Measurements from ENCODE around the gene TULP1. TPM values are rescaled to one million over a fixed set of nuclear protein-coding genes. Genes with fewer than 3 reads are reported as not detected.

Gene TULP1
- polyA plus RNA-seq, 2 donors: 0.08 TPM

- H3K36me3 ChIP-seq (ENCODE audit: control insufficient read depth in 2 of 2, insufficient read depth in 2 of 2, low read length in 1 of 2): peaks cover 9 to 47% of the 10 kb centered on the region in 2 donors
- 75 to 83% methylated on average over 9 of the region's 9 CpGs for WGBS, 2 donors
- H3K27me3 ChIP-seq (ENCODE audit: control insufficient read depth in 1 of 2, insufficient read depth in 2 of 2, low read length in 2 of 2): no peaks in the 10 kb centered on the region
Measured at GRCh38 chr6:35473075-35473849, 39.4 kb downstream of the TULP1 start.

GRCh38 chr6:35471836-35472345, 40.8 kb downstream of the TULP1 start:
- H3K36me3 ChIP-seq (ENCODE audit: control insufficient read depth in 2 of 2, insufficient read depth in 2 of 2, low read length in 1 of 2): peaks cover 9 to 40% of the 10 kb centered on the region in 2 donors
- WGBS, 2 donors: 46 to 60% methylated on average over 8 of the region's 8 CpGs
- no peak overlapping the region for H3K4me3 ChIP-seq (ENCODE audit: low read depth in 1 of 2, low read length in 2 of 2)
- no peaks in the 10 kb centered on the region for H3K27me3 ChIP-seq (ENCODE audit: control insufficient read depth in 1 of 2, insufficient read depth in 2 of 2, low read length in 2 of 2)
- H3K4me1 ChIP-seq (ENCODE audit: control insufficient read depth in 2 of 2, insufficient read depth in 2 of 2, low read length in 1 of 2): peaks cover 0 to 2% of the 10 kb centered on the region in 2 donors
- no peaks in the 10 kb centered on the region for H3K9me3 ChIP-seq (ENCODE audit: control insufficient read depth in 2 of 2, insufficient read depth in 1 of 2, low read depth in 1 of 2, low read length in 1 of 2)
- H3K27ac ChIP-seq (ENCODE audit: low read depth in 2 of 2, low read length in 1 of 2): peak overlapping the region; percentile 28 to 78

More at GRCh38 chr6:35473075-35473849, 39.4 kb downstream of the TULP1 start:
- H3K4me3 ChIP-seq (ENCODE audit: low read depth in 1 of 2, low read length in 2 of 2): no peak overlapping the region
- peaks cover 0 to 2% of the 10 kb centered on the region in 2 donors for H3K4me1 ChIP-seq (ENCODE audit: control insufficient read depth in 2 of 2, insufficient read depth in 2 of 2, low read length in 1 of 2)
- peaks cover 0 to 1% of the 10 kb centered on the region in 2 donors for H3K9me3 ChIP-seq (ENCODE audit: control insufficient read depth in 2 of 2, insufficient read depth in 1 of 2, low read depth in 1 of 2, low read length in 1 of 2)
- no peak overlapping the region for H3K27ac ChIP-seq (ENCODE audit: low read depth in 2 of 2, low read length in 1 of 2)

GRCh38 chr6:35470663-35471120, 42.0 kb downstream of the TULP1 start:
- 39 to 50% methylated on average over 3 of the region's 3 CpGs for WGBS, 2 donors
- H3K27ac ChIP-seq (ENCODE audit: low read depth in 2 of 2, low read length in 1 of 2): peak overlapping the region; percentile 69 to 91

GRCh38 chr6:35469751-35470662, 42.7 kb downstream of the TULP1 start:
- 28 to 29% methylated on average over 18 of the region's 18 CpGs for WGBS, 2 donors
- H3K4me3 ChIP-seq (ENCODE audit: low read depth in 1 of 2, low read length in 2 of 2): peak overlapping the region; percentile 94 to 99
- peaks cover 0 to 2% of the 10 kb centered on the region in 2 donors for H3K4me1 ChIP-seq (ENCODE audit: control insufficient read depth in 2 of 2, insufficient read depth in 2 of 2, low read length in 1 of 2)
- H3K27me3 ChIP-seq (ENCODE audit: control insufficient read depth in 1 of 2, insufficient read depth in 2 of 2, low read length in 2 of 2): no peaks in the 10 kb centered on the region
- H3K9me3 ChIP-seq (ENCODE audit: control insufficient read depth in 2 of 2, insufficient read depth in 1 of 2, low read depth in 1 of 2, low read length in 1 of 2): no peaks in the 10 kb centered on the region
- peaks cover 9 to 36% of the 10 kb centered on the region in 2 donors for H3K36me3 ChIP-seq (ENCODE audit: control insufficient read depth in 2 of 2, insufficient read depth in 2 of 2, low read length in 1 of 2)
- H3K27ac ChIP-seq (ENCODE audit: low read depth in 2 of 2, low read length in 1 of 2): peak overlapping the region; percentile 91 to 97

More at GRCh38 chr6:35470663-35471120, 42.0 kb downstream of the TULP1 start:
- peaks cover 0 to 2% of the 10 kb centered on the region in 2 donors for H3K4me1 ChIP-seq (ENCODE audit: control insufficient read depth in 2 of 2, insufficient read depth in 2 of 2, low read length in 1 of 2)
- no peaks in the 10 kb centered on the region for H3K27me3 ChIP-seq (ENCODE audit: control insufficient read depth in 1 of 2, insufficient read depth in 2 of 2, low read length in 2 of 2)
- H3K9me3 ChIP-seq (ENCODE audit: control insufficient read depth in 2 of 2, insufficient read depth in 1 of 2, low read depth in 1 of 2, low read length in 1 of 2): no peaks in the 10 kb centered on the region
- peak overlapping the region in 1 of 2 donors; percentile 99 for H3K4me3 ChIP-seq (ENCODE audit: low read depth in 1 of 2, low read length in 2 of 2)
- H3K36me3 ChIP-seq (ENCODE audit: control insufficient read depth in 2 of 2, insufficient read depth in 2 of 2, low read length in 1 of 2): peaks cover 9 to 41% of the 10 kb centered on the region in 2 donors

- peak overlapping the region; percentile 94 to 99 for H3K4me3 ChIP-seq (ENCODE audit: low read depth in 1 of 2, low read length in 2 of 2)
- peaks cover 0 to 1% of the 10 kb centered on the region in 2 donors for H3K4me1 ChIP-seq (ENCODE audit: control insufficient read depth in 2 of 2, insufficient read depth in 2 of 2, low read length in 1 of 2)
- H3K27ac ChIP-seq (ENCODE audit: low read depth in 2 of 2, low read length in 1 of 2): peak overlapping the region; percentile 91 to 97
- peaks cover 9 to 28% of the 10 kb centered on the region in 2 donors for H3K36me3 ChIP-seq (ENCODE audit: control insufficient read depth in 2 of 2, insufficient read depth in 2 of 2, low read length in 1 of 2)
- no peaks in the 10 kb centered on the region for H3K9me3 ChIP-seq (ENCODE audit: control insufficient read depth in 2 of 2, insufficient read depth in 1 of 2, low read depth in 1 of 2, low read length in 1 of 2)
- WGBS, 2 donors: 1 to 3% methylated on average over 37 of the region's 37 CpGs
- no peaks in the 10 kb centered on the region for H3K27me3 ChIP-seq (ENCODE audit: control insufficient read depth in 1 of 2, insufficient read depth in 2 of 2, low read length in 2 of 2)
Measured at GRCh38 chr6:35468980-35469750, 43.5 kb downstream of the TULP1 start.

- no peaks in the 10 kb centered on the region for H3K27me3 ChIP-seq (ENCODE audit: control insufficient read depth in 1 of 2, insufficient read depth in 2 of 2, low read length in 2 of 2)
- 0% methylated on average over 75 to 86 of the region's 86 CpGs for WGBS, 2 donors
- peak within 1 kb of the TSS; percentile 94 to 99 for H3K4me3 ChIP-seq (ENCODE audit: low read depth in 1 of 2, low read length in 2 of 2)
- H3K27ac ChIP-seq (ENCODE audit: low read depth in 2 of 2, low read length in 1 of 2): peak within 1 kb of the TSS; percentile 91 to 97
- H3K9me3 ChIP-seq (ENCODE audit: control insufficient read depth in 2 of 2, insufficient read depth in 1 of 2, low read depth in 1 of 2, low read length in 1 of 2): no peaks in the 10 kb centered on the region
- H3K4me1 ChIP-seq (ENCODE audit: control insufficient read depth in 2 of 2, insufficient read depth in 2 of 2, low read length in 1 of 2): no peaks in the 10 kb centered on the region
- H3K36me3 ChIP-seq (ENCODE audit: control insufficient read depth in 2 of 2, insufficient read depth in 2 of 2, low read length in 1 of 2): peaks cover 3 to 26% of the 10 kb centered on the region in 2 donors
Measured at GRCh38 chr6:35468181-35468979, 44.3 kb downstream of the TULP1 start, which contains the start of gene RPL10A. RPL10A (plus strand) TSS chr6:35468401; CDS start chr6:35468435, 34 bp downstream.

GRCh38 chr6:35465646-35466045, 47.0 kb downstream of the TULP1 start:
- Histone ChIP-seq H3K4me3 (ENCODE audit: low read depth in 1 of 2, low read length in 2 of 2) (no peak overlapping the region), H3K36me3 (ENCODE audit: control insufficient read depth in 2 of 2, insufficient read depth in 2 of 2, low read length in 1 of 2) (peaks cover 0 to 21% of the 10 kb centered on the region in 2 donors)
- WGBS, 2 donors: 100% methylated on average over 1 of the region's 1 CpG

GRCh38 chr6:35463292-35463691, 49.4 kb downstream of the TULP1 start:
- 81 to 93% methylated on average over 3 to 4 of the region's 4 CpGs for WGBS, 2 donors
- no peaks in the 10 kb centered on the region for H3K27me3 ChIP-seq (ENCODE audit: control insufficient read depth in 1 of 2, insufficient read depth in 2 of 2, low read length in 2 of 2)
- no peak overlapping the region for H3K27ac ChIP-seq (ENCODE audit: low read depth in 2 of 2, low read length in 1 of 2)
- peaks cover 0 to 4% of the 10 kb centered on the region in 2 donors for H3K4me1 ChIP-seq (ENCODE audit: control insufficient read depth in 2 of 2, insufficient read depth in 2 of 2, low read length in 1 of 2)
- H3K36me3 ChIP-seq (ENCODE audit: control insufficient read depth in 2 of 2, insufficient read depth in 2 of 2, low read length in 1 of 2): peaks cover 0 to 21% of the 10 kb centered on the region in 2 donors
- H3K4me3 ChIP-seq (ENCODE audit: low read depth in 1 of 2, low read length in 2 of 2): no peak overlapping the region
- H3K9me3 ChIP-seq (ENCODE audit: control insufficient read depth in 2 of 2, insufficient read depth in 1 of 2, low read depth in 1 of 2, low read length in 1 of 2): no peaks in the 10 kb centered on the region

More at GRCh38 chr6:35465646-35466045, 47.0 kb downstream of the TULP1 start:
- Histone ChIP-seq H3K4me1 (ENCODE audit: control insufficient read depth in 2 of 2, insufficient read depth in 2 of 2, low read length in 1 of 2) (peaks cover 0 to under 1% of the 10 kb centered on the region in 2 donors), H3K27me3 (ENCODE audit: control insufficient read depth in 1 of 2, insufficient read depth in 2 of 2, low read length in 2 of 2) (no peaks in the 10 kb centered on the region), H3K9me3 (ENCODE audit: control insufficient read depth in 2 of 2, insufficient read depth in 1 of 2, low read depth in 1 of 2, low read length in 1 of 2) (no peaks in the 10 kb centered on the region), H3K27ac (ENCODE audit: low read depth in 2 of 2, low read length in 1 of 2) (no peak overlapping the region)

Data from esophagus (tissue), 2 donors.